HG02610 (cell line): Measurements from ENCODE around the gene ADCY2.

Experiments
- ATAC-seq: cut with Tn5 transposase; IDR thresholded peaks from one replicate; pipeline ENCODE4 v1.9.1; 2021; ENCODE audit warnings: mild to moderate bottlenecking, moderate library complexity; ENCODE audit not compliant: unreplicated experiment

The ADCY2 gene

DNA sequence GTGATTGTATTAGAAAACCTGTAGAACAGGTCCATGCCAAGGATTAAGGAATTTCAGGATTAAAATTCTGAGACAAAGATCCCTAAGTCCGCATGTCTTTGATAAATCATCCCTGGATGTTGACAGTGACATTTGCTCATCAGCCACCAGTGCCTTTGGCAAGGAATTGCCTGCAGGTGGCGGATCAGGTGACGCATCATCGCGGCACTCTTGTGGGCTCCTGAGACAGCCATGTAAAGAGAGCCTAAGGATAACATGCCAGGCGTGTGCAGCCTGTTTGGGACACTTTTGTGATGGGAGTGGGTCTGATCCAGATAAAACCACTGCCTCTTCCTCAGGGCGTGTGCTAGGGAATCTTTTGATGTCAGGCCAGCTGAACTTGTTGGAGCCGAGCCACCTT lies 40.6 kb downstream of the ADCY2 start:
- ATAC-seq, result no peak

- no peak for ATAC-seq
Observed at GRCh38 chr5:7437836-7438235, 41.9 kb downstream of the ADCY2 start.

GRCh38 chr5:7445068-7445467 lies 49.1 kb downstream of the ADCY2 start:
- no peak for ATAC-seq

GRCh38 chr5:7445831-7446230 lies 49.9 kb downstream of the ADCY2 start:
- ATAC-seq, result no peak

DNA sequence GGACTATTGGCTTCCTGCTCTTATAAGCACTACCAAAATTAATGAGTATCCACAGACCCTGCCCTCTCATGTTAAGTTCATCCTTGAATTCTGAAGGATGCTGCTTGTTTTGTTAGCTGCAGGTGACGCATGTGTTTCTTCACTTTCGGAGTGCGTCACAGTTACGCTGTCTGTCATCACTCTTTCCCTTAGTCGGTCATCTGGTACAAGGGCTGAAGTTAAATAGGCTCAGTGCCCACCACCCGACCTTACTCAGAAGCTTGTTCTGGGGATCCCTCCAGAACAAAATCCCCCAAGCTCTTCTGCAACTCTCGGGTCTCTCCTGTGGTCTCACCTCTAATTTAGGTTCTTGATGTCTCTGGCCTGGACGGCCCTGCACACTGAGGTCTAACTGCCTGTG lies 51.0 kb downstream of the ADCY2 start:
- ATAC-seq, result no peak

- no peak for ATAC-seq
Observed at GRCh38 chr5:7453947-7454346, 58.0 kb downstream of the ADCY2 start.

DNA sequence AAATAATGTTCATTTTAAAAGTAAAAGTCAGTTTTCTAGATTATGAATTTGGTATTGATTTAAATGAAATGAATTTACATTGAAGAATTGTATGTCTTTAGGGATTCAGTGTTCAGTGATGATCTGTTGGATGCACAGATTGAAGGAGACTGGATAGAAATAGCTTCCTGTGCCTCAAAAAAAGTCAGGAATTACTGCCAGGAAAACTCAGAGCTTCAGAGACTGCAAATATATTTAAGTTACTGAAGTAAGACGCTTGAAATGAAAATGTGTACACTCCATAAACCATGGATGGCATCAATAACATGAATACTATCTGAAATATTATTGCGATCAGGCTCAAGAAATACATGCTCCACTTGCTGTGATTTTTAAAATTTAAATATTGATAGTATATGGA lies 60.3 kb downstream of the ADCY2 start:
- no peak for ATAC-seq

DNA sequence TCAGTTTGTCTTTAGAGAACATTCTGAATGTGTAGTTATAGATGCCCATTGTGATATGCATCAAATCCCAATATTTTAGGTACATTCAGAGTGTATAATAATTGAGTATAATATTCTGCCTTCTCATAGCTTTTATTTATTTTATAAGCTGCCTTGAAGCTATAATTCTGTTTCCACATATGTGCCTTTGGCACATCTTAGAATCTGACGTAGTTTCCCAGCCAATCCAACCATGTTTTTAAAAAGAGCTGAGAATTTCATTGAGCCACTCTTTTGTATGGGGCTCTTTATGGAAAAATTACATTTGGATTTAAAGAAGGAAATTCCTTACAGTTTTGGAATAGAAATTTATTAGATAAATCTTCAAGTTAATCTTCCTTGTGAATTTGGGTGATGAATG lies 65.4 kb downstream of the ADCY2 start:
- no peak for ATAC-seq

GRCh38 chr5:7462758-7463157 lies 66.8 kb downstream of the ADCY2 start:
- ATAC-seq, result no peak

DNA sequence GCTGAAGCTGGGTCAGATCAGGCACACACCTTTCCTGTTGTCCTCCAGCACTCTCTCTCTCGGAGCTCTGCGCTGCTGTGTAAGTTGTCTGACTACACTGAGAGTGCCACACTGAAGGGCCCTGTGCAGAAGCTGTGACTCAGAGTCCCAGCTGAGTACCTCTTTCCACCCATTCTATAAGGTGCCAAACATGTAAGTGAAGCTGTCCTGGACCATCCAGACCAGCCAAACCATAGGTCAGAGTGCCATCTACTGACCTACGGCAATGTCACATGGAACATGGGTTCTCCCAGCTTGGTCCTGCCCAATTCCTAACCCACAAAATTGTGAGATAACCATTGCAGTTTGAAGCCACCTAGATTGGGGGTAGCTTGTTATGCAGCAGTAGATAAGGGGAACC lies 68.2 kb downstream of the ADCY2 start:
- no peak for ATAC-seq

DNA sequence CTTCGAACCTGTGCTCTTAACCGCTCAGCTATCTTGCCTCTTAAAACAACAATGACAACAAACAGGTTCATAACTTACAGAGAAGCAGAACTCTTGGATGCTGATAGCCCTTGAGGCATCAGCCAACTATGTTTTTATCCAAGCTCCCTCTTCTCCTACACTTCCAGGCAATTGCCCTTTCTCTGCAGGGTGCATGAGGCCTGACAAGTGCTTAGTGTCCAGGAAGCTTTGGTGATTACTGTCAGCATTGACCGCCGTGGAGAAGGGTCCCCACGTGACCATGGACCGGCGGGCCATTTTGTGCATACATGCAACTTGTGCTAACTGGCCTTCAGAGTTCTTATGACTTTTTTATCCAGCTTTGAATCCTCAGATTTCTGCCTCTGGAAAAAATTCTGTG lies 71.2 kb downstream of the ADCY2 start:
- ATAC-seq, result no peak

DNA sequence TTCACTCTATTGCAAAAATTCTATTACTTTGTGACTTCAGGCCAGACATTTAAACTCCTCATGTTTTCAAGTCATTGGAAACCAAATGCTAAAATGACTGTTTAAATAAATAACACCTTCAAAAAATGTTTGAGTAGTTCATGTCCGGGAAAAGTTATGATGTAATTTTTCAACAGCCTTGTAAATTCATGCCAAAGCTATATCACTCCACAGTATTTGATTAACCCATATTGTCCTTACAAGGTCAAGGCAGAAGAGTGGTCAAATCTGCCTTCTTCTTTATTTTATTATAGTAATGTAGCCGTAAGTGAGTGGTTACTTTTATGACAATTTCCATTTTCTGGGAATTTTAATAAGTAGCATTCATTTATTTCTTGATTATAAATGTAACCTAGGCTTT lies 72.8 kb downstream of the ADCY2 start:
- no peak for ATAC-seq

GRCh38 chr5:7471710-7472109 lies 75.8 kb downstream of the ADCY2 start:
- ATAC-seq, result no peak

GRCh38 chr5:7473115-7473514 lies 77.2 kb downstream of the ADCY2 start:
- ATAC-seq, result no peak

DNA sequence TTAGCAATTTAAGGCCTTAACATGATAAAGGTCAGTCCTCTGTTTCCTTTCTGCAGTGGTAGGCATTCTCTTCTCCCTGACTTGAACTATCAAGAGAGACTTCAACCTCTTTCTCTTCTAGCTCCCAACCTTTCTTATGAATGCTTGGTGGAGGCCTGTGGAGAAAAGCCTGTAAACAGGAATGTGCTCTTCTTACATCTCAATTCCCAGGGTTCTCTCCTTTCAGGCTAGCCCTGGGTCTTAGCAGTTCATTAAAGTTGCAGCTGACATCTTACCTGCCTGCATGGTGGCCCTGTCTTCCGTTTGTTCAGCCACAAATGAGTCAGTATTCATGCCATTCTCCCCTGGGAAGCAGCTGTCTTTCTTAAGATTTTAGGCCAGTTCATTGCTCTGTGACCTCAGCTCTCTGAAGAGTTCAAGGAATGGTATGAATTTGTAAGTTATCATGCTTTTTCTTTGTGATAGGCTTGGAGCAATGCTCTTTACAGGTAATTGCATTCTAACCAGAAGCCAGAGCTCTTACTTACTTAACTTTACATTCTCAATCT lies 77.8 kb downstream of the ADCY2 start:
- ATAC-seq, result no peak

DNA sequence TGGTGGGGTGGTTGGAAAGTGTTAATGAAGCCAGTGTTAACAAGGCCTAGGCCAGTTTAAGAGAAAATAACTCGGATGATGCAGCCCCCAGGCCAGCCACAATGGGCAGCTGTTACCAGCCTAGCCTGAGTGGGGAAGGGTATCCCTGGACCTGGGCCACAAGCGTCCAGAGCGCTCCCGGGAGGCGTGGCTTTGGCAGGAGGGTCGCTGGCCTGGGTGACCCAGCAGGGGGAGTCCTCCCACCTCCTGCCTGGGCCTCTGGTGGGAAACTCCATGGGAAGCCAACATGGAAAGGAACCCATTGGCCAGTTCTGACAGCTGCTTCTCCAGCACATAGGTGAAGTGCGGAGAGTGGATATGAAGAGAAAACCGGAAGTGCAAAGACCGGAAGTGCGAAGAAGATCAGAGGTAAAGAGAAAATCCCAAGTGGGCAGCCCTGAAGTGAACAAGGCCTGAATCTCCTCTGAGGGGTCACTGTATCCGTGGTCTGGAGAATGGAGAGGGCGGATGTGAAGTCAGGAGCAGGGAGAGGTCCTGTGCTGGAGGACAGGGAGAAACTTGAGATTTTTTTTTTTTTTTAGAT lies 79.0 kb downstream of the ADCY2 start:
- no peak for ATAC-seq

DNA sequence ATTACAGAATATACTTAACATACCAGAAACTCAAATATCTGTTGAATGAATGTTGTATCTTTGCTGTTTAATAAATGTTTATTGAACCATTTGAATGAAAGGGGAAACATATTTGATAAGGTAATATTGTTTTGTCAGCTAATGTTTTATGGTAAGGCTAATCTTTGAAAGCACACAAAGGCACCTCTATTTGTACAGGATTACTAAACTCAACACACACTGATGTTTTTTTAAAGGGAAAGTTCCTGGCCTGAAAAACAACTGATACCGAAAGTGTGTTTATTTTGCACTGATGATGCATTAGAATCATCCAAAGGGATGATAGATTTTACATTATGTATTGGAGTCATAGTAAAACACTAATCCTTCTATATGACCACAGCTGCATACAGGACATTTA lies 82.5 kb downstream of the ADCY2 start:
- no peak for ATAC-seq

- ATAC-seq, result no peak
Observed at GRCh38 chr5:7488734-7489133, 92.8 kb downstream of the ADCY2 start.

DNA sequence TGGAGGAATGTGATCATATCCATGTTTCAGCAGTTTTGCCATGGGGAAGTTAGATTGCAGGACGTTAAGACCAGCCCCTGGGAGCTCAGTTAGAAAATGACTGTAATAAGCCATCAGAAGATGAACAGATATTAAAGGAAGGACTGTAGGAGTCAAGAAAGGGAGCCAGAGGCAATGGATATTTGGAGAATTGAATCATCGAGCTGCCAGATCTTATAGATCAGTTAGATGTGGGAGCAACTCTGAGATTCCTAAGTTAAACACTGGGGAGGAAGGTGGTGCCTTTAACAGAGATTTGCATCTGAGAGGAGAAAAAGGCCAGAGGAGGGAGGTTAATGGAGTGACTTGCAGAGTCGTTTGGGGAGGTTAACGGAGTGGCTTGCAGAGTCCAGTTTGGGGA lies 96.4 kb downstream of the ADCY2 start:
- no peak for ATAC-seq

DNA sequence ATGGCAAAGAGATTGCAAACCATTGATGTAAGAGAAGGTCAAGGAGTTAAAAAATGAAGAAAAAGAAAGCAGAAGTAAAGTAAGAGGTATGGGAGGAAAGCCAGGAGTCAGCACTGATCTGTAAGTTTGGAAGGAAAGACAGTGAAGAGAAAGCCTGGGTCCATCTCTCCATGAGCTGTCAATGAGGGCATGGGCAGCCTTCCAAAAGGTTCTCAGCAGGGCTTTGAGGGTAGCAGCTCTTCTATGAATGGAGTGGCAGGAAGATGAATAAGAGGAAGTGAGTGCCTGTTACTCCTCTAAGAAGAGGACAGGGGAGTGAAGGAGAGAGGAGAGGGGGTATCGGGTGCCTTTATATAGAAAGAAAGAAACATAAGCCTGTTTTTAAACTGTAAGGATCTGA lies 97.1 kb downstream of the ADCY2 start:
- ATAC-seq, result no peak

GRCh38 chr5:7493622-7494021 lies 97.7 kb downstream of the ADCY2 start:
- no peak for ATAC-seq

GRCh38 chr5:7494481-7495130 lies 98.7 kb downstream of the ADCY2 start:
- no peak for ATAC-seq

DNA sequence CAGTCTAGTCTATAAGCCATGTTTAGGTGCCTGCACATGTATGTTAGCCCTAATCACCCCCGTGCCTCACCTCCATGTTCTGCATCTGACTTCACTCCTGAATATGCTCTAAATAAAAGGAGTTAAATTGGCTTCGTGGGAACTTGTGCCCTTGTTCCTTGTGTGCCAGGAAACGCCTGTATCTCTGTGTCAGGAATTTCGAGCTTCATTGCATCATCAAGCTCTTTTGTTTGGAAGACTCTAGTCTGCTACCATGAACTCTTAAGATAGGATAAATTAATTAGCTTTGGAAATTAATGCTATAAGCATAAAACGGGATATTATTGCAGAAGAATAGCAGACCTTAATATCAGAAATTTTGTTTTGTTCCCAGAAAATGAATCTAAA lies 99.2 kb downstream of the ADCY2 start:
- no peak for ATAC-seq
